ENCODE data around the gene CES5A.

The CES5A gene

GRCh38 chr16:55889518-55889917, 14.3 kb upstream of the CES5A start:
- Histone ChIP-seq H3K27ac (ENCODE audit: low read depth, low read length) (no peak overlapping the region), H3K9me3 (ENCODE audit: insufficient read depth, low read length) (no peaks in the 10 kb centered on the region), H4K20me1 (ENCODE audit: low read depth, low read length) (no peaks in the 10 kb centered on the region), H3K36me3 (ENCODE audit: low read length) (no peaks in the 10 kb centered on the region), H3K27me3 (ENCODE audit: low read length) (no peaks in the 10 kb centered on the region), H3K9ac (ENCODE audit: low read length) (no peak overlapping the region), H3K9me2 (replicated peaks; ENCODE audit: insufficient read depth, low read length) (no peaks in the 10 kb centered on the region), H2AFZ (ENCODE audit: low read depth, low read length, severe bottlenecking) (no peak overlapping the region), H3K4me3 (ENCODE audit: insufficient read depth, low read length, poor library complexity, severe bottlenecking) (no peak overlapping the region), H3K79me2 (ENCODE audit: insufficient read depth, low read length) (no peaks in the 10 kb centered on the region), H3F3A (ENCODE audit: insufficient read depth) (no peaks in the 10 kb centered on the region), H3K4me2 (ENCODE audit: low read depth, low read length, poor library complexity, severe bottlenecking) (no peak overlapping the region)
- TF ChIP-seq EZH2phosphoT487 (conservative IDR thresholded peaks at IDR 0.05; ENCODE audit: low read length) = no peak
- TF ChIP-seq CTCF (IDR thresholded peaks at IDR 0.05; ENCODE audit: insufficient read depth, low read length, poor library complexity, severe bottlenecking) = no peak

GRCh38 chr16:55888546-55888945, 13.4 kb upstream of the CES5A start:
- Histone ChIP-seq H3F3A (ENCODE audit: insufficient read depth) (no peaks in the 10 kb centered on the region), H3K4me2 (ENCODE audit: low read depth, low read length, poor library complexity, severe bottlenecking) (no peak overlapping the region), H4K20me1 (ENCODE audit: low read depth, low read length) (no peaks in the 10 kb centered on the region), H3K27me3 (ENCODE audit: low read length) (no peaks in the 10 kb centered on the region), H2AFZ (ENCODE audit: low read depth, low read length, severe bottlenecking) (no peak overlapping the region), H3K9me3 (ENCODE audit: insufficient read depth, low read length) (no peaks in the 10 kb centered on the region), H3K4me3 (ENCODE audit: insufficient read depth, low read length, poor library complexity, severe bottlenecking) (no peak overlapping the region), H3K9me2 (replicated peaks; ENCODE audit: insufficient read depth, low read length) (no peaks in the 10 kb centered on the region), H3K9ac (ENCODE audit: low read length) (no peak overlapping the region), H3K36me3 (ENCODE audit: low read length) (no peaks in the 10 kb centered on the region), H3K79me2 (ENCODE audit: insufficient read depth, low read length) (no peaks in the 10 kb centered on the region), H3K27ac (ENCODE audit: low read depth, low read length) (no peak overlapping the region)
- no peak for TF ChIP-seq CTCF (IDR thresholded peaks at IDR 0.05; ENCODE audit: insufficient read depth, low read length, poor library complexity, severe bottlenecking)
- no peak for TF ChIP-seq EZH2phosphoT487 (conservative IDR thresholded peaks at IDR 0.05; ENCODE audit: low read length)

GRCh38 chr16:55876854-55877253, 1.7 kb upstream of the CES5A start:
- Histone ChIP-seq H3K4me3 (ENCODE audit: insufficient read depth, low read length, poor library complexity, severe bottlenecking) (no peak overlapping the region), H3K79me2 (ENCODE audit: insufficient read depth, low read length) (no peaks in the 10 kb centered on the region), H3K27ac (ENCODE audit: low read depth, low read length) (no peak overlapping the region), H3K36me3 (ENCODE audit: low read length) (no peaks in the 10 kb centered on the region), H3K9me2 (replicated peaks; ENCODE audit: insufficient read depth, low read length) (no peaks in the 10 kb centered on the region), H3K27me3 (ENCODE audit: low read length) (no peaks in the 10 kb centered on the region), H4K20me1 (ENCODE audit: low read depth, low read length) (no peaks in the 10 kb centered on the region), H3K4me2 (ENCODE audit: low read depth, low read length, poor library complexity, severe bottlenecking) (no peak overlapping the region), H2AFZ (ENCODE audit: low read depth, low read length, severe bottlenecking) (no peak overlapping the region), H3K9me3 (ENCODE audit: insufficient read depth, low read length) (no peaks in the 10 kb centered on the region), H3F3A (ENCODE audit: insufficient read depth) (no peaks in the 10 kb centered on the region), H3K9ac (ENCODE audit: low read length) (no peak overlapping the region)
- TF ChIP-seq EZH2phosphoT487 (conservative IDR thresholded peaks at IDR 0.05; ENCODE audit: low read length) = no peak
- TF ChIP-seq CTCF (IDR thresholded peaks at IDR 0.05; ENCODE audit: insufficient read depth, low read length, poor library complexity, severe bottlenecking) = no peak
